GM12874 (cell line): ENCODE measurements around the gene TSPAN9.

Source experiments
- CTCF ChIP-seq: IDR thresholded peaks from 2 replicates; pipeline ENCODE4 v1.5.1; 2011; ENCODE audit warnings: low read depth, mild to moderate bottlenecking, control low read depth, low read length, moderate library complexity; ENCODE audit not compliant: insufficient read depth

Gene TSPAN9

GRCh38 chr12:3262470-3262869, 185.3 kb downstream of the TSPAN9 start:
- TF ChIP-seq CTCF = no peak

GRCh38 chr12:3263282-3263681, 186.1 kb downstream of the TSPAN9 start:
- TF ChIP-seq CTCF = no peak

GRCh38 chr12:3263939-3264922, 187.1 kb downstream of the TSPAN9 start:
- TF ChIP-seq CTCF = no peak

GRCh38 chr12:3265406-3265805, 188.2 kb downstream of the TSPAN9 start:
- TF ChIP-seq CTCF = no peak

GRCh38 chr12:3266638-3267037, 189.5 kb downstream of the TSPAN9 start:
- TF ChIP-seq CTCF = no peak

GRCh38 chr12:3267690-3268089, 190.5 kb downstream of the TSPAN9 start:
- TF ChIP-seq CTCF = no peak

GRCh38 chr12:3269594-3269993, 192.4 kb downstream of the TSPAN9 start:
- no peak for TF ChIP-seq CTCF
